ENCODE data around the gene UAP1.

The UAP1 gene

DNA sequence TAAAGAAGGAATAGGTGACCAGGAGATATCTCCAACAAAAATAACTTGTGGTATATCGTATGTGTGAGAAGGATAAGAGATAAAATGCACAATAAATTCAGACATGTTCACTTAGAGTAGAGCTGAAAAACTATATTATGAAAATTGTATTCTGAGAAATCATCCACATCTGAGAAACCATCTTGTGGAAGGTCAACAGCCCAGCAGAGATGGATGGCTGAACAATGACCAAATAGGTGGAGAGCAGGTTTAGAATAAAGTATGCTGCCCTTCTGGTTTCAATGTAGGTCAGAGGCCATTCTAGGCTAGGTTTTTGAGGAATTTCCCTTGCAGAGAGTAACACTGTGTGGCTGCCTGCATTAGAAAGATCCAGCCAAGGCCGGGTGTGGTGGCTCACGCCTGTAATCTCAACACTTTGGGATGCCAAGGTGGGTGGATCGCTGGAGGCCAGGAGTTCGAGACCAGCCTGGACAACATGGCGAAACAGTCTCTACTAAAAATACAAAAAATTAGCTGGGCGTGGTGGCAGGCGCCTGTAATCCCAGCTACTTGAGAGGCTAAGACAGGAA, 8.8 kb upstream of the UAP1 start:
- TF ChIP-seq, protein P1, sequence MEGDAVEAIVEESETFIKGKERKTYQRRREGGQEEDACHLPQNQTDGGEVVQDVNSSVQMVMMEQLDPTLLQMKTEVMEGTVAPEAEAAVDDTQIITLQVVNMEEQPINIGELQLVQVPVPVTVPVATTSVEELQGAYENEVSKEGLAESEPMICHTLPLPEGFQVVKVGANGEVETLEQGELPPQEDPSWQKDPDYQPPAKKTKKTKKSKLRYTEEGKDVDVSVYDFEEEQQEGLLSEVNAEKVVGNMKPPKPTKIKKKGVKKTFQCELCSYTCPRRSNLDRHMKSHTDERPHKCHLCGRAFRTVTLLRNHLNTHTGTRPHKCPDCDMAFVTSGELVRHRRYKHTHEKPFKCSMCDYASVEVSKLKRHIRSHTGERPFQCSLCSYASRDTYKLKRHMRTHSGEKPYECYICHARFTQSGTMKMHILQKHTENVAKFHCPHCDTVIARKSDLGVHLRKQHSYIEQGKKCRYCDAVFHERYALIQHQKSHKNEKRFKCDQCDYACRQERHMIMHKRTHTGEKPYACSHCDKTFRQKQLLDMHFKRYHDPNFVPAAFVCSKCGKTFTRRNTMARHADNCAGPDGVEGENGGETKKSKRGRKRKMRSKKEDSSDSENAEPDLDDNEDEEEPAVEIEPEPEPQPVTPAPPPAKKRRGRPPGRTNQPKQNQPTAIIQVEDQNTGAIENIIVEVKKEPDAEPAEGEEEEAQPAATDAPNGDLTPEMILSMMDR (IDR thresholded peaks at IDR 0.05): no peak

DNA sequence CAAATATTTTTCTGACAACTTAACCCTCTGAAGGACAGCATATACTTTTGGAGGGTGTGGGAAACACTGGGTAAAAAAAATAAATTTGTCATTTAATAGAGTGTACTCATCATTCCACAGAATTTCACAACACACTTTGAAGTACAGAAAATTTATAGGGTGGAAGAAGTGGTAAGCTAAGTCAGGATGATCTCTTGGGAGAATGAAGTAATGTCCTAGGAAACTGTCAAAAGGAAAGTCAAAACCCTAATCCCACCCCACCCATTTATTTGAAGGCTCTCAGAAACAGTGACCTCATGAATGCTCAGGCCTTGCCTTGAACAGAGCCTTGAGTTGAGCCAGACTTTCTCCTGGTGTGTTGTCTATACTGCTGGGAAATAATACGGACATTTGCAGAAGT, 7.3 kb upstream of the UAP1 start:
- TF ChIP-seq, protein P1 (IDR thresholded peaks at IDR 0.05): no peak

DNA sequence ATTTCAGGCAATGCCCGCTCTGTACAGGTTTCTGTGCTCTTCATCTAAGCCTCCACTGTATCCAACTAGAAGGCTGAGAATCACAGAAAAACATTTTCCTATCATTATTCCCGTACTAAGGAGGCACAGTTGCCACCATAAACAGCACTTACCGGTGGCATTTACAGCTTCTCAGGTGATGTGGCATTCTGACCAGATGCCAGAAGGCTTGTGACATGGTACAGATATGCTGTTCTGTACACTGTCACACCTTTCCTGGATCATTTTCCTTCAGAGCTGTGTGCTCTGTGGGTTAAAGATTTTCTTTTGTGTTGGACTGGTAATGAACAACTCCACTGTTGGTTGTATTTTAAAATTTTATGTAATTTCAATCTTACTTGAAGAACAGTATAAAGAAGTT, 4.0 kb upstream of the UAP1 start:
- TF ChIP-seq, protein P1 (IDR thresholded peaks at IDR 0.05): no peak

DNA sequence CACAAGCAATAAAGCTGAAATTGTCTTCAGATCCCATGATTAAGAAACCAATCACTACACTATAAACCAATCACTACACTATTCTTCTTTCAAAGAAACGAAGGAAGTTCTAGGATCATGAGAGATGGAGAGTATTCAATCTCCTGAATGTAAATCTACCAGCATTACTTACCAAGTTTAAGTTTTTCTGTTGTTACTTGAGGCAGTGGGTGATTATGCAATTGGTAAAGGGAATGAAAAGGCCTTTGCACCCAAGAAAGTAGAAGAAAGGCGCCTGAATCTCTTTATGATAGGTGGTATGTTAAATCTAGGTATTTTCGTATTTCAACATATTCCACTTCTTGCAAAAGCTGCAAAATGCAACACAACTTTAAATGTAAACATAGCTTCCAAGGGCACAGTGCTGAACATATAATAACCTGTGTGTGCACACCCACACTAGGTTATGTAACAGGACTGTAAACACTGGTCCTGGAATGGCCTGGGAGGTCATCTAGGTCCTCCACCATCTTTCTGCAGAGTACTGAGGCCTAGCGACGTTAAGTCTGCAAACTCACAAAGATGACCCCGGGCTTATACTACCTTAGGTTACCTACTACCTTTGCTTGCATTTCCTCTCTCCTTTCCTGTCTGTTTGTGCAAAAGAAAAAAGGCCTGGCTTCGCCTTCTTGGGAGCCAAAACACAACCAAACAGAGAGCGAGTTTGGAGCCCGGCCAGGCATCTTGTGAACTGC, 1.1 kb upstream of the UAP1 start:
- TF ChIP-seq, protein P1 (IDR thresholded peaks at IDR 0.05): no peak

DNA sequence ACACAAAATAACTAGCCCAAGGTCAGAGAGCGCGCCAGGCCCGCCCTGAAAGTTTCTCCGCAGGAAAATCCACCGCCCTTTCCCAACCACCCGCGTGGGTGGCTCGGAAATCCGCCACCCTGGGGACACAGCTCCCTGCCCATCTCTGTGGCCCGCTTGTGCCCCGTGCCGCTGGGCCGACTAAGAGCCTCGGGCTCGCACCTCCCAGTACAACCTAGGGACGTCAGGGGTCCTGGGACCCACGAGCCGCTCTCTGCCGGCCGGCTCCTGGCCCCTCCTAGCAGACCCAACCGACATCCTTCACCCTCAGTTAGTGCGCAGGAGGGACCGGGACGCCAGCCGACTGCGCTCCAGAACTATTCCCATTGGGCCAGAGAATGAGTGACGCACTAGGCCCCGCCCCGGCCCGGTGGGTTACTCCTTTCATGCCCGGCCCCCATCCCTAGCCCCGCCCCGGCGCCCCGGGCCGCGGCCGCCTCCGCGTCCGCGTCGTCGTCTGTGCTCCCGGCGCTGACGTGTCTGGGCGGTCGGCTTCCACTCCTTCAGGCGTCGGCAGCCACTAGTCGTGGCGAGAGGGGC, 396 bp upstream of the UAP1 start:
- TF ChIP-seq, protein P1 (IDR thresholded peaks at IDR 0.05): no peak

DNA sequence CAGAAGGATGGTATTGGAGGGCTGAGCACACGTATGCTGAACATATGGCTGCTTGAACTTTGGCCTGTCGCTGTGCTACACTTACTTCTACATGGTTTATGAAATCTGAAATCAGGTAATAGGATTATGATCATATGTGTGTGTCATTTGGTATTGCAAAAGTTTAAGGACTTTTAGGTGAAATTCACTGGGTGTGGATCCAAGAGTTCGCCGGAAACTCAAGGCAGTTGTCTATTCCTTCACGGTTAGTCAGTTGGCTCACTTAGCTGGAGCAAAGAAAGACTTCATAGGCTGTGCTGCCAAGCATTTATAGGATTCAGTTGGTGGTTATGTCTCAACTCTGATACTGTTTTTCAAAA, 927 bp downstream of the UAP1 start:
- TF ChIP-seq, protein P1 (IDR thresholded peaks at IDR 0.05): no peak

DNA sequence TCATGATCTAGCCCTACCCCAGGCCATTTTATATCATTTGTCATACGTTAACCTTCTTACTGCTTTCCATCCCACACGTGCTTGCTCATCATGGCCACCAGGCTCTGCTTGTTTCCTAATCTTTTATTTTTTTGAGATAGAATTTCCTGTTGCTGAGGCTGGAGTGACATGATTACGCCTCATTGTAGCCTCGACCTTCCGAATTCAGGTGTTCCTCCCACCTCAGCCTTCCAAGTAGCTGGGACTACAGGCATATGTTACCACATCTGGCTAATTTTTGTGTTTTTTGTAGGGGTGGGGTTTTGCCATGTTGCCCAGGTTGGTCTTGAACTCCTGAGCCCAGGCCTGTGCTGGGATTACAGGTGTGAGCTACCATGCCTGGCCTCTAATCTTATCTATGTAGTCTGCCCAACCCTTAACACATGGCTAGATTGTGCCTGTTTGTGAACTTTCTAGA, 3.3 kb downstream of the UAP1 start:
- TF ChIP-seq, protein P1 (IDR thresholded peaks at IDR 0.05): no peak
